OCI-LY1 (cell line): Measurements from ENCODE around the gene MOB2.

ENCODE experiments used
- CTCF ChIP-seq: fragments of 200-600 bp; sonication (generic), shearing (Covaris generic); IDR thresholded peaks from 2 replicates; pipeline ENCODE4 v1.5.1; 2017; ENCODE audit warnings: mild to moderate bottlenecking, antibody characterized with exemption, low read length, moderate library complexity, mixed read lengths
- EZH2 ChIP-seq: fragments of 200-600 bp; sonication (generic), shearing (Covaris generic); IDR thresholded peaks from 2 replicates; pipeline ENCODE4 v1.8.0; 2017; ENCODE audit warnings: borderline replicate concordance, mixed run types, mild to moderate bottlenecking, antibody characterized with exemption, low read length, moderate library complexity, mixed read lengths

- TF ChIP-seq CTCF (no peak), EZH2 (no peak)
These were observed 40.0 kb downstream of the MOB2 start for GRCh38 chr11:1446623-1447022.
